ENCODE measurements around the gene CAPN13. TPM values are rescaled to one million over a fixed set of nuclear protein-coding genes. Genes with fewer than 3 reads are reported as not detected.

The CAPN13 gene
- total and polyA plus RNA-seq, 3 donors from 2014 or later, result 0.57 to 2.7 (median 2.2) TPM

DNA sequence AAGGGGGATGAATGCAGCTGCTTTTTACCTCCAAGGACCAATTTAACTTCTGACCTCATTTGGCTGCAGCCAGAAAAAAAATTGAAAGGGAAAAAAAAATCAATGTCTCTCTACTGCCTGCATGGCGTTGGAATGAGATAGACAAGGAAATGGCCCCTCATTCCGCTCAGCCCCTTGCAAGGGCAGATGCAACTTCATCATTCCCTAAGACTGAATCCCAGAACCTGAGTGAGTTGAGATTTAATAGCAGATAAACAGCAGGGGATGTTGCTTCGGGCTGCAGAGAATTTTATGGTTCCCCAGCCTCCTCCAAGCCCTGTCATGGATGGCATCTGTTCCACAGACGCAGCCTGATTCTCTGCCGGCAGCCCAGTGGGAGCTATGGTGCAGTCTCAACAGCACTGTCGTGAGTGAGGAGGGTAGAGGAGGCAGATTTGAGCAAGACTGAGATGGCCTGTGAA lies 49.0 kb downstream of the CAPN13 start:
- no peak for DNase-seq

DNA sequence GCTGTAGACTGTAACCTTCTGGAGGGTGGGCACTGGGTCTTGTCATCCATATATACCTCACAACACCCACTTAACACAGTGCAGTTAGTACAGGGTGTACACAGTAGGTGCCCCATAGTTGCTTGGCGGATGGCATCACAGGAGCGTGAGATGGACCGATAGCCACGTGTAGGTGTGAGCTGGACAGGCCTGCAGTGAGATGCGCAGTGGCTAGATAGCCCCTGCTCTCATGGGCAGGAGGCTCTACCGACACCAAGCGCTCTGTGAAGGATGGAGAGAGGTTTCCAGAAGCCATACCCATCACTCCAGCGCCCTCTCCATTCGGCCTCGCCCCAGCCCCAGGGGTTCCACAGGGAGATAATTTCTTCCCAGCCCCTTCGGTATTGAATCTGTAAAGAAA lies 49.5 kb downstream of the CAPN13 start:
- Histone ChIP-seq H3K9me3 (no peaks in the 10 kb centered on the region), H3K4me1 (no peaks in the 10 kb centered on the region), H3K36me3 (ENCODE audit: low read depth, missing control alignments) (no peaks in the 10 kb centered on the region), H3K4me3 (no peak overlapping the region), H3K27me3 (no peaks in the 10 kb centered on the region), H3K27ac (no peak overlapping the region)
- TF ChIP-seq POLR2A (IDR thresholded peaks at IDR 0.05), result no peak
- TF ChIP-seq, protein P1, sequence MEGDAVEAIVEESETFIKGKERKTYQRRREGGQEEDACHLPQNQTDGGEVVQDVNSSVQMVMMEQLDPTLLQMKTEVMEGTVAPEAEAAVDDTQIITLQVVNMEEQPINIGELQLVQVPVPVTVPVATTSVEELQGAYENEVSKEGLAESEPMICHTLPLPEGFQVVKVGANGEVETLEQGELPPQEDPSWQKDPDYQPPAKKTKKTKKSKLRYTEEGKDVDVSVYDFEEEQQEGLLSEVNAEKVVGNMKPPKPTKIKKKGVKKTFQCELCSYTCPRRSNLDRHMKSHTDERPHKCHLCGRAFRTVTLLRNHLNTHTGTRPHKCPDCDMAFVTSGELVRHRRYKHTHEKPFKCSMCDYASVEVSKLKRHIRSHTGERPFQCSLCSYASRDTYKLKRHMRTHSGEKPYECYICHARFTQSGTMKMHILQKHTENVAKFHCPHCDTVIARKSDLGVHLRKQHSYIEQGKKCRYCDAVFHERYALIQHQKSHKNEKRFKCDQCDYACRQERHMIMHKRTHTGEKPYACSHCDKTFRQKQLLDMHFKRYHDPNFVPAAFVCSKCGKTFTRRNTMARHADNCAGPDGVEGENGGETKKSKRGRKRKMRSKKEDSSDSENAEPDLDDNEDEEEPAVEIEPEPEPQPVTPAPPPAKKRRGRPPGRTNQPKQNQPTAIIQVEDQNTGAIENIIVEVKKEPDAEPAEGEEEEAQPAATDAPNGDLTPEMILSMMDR (IDR thresholded peaks at IDR 0.05), result no peak
- DNase-seq, result no peak
- intact Hi-C loops (cut with DNase I; ENCODE audit: low total_unique reads), result no loop called here
- 73 to 86% methylated on average over 10 to 11 of the region's 11 CpGs for WGBS, 2 donors

More for the DNA sequence above, 49.0 kb downstream of the CAPN13 start:
- no peak overlapping the region for H3K4me3 ChIP-seq
- no peaks in the 10 kb centered on the region for H3K36me3 ChIP-seq (ENCODE audit: low read depth, missing control alignments)
- TF ChIP-seq POLR2A (IDR thresholded peaks at IDR 0.05), result no peak
- TF ChIP-seq, protein P1 (IDR thresholded peaks at IDR 0.05), result no peak
- H3K27me3 ChIP-seq, result no peaks in the 10 kb centered on the region
- H3K9me3 ChIP-seq, result no peaks in the 10 kb centered on the region
- H3K4me1 ChIP-seq, result no peaks in the 10 kb centered on the region
- H3K27ac ChIP-seq, result no peak overlapping the region
- intact Hi-C loops (cut with DNase I; ENCODE audit: low total_unique reads), result no loop called here
- WGBS, 2 donors, result 45 to 59% methylated on average over 6 of the region's 6 CpGs

DNA sequence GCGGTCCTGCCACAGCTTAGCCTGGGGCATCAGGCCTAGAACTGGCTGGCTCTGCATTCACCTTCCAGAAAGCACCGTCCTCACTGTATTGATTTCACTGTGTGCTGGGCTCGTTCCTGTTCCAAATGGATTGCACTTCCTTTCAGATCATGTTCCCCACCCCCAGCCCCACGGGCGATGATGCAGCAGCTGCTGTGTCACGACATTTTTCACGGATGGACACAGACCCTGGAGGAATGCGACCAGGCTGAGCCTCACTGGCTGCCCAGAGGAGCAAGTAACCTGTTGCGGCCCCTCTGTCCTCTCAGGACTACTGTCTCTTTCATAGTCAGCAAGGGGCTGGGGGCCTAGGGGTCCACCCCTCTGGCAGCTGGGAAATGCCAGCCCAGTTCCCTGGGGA lies 50.3 kb downstream of the CAPN13 start:
- H3K4me3 ChIP-seq, result no peak overlapping the region
- no peak overlapping the region for H3K27ac ChIP-seq
- no peak for TF ChIP-seq POLR2A (IDR thresholded peaks at IDR 0.05)
- TF ChIP-seq, protein P1 (IDR thresholded peaks at IDR 0.05), result no peak
- no peaks in the 10 kb centered on the region for H3K36me3 ChIP-seq (ENCODE audit: low read depth, missing control alignments)
- 77 to 78% methylated on average over 9 of the region's 9 CpGs for WGBS, 2 donors
- H3K9me3 ChIP-seq, result no peaks in the 10 kb centered on the region
- no peak for DNase-seq
- no peaks in the 10 kb centered on the region for H3K4me1 ChIP-seq
- no peaks in the 10 kb centered on the region for H3K27me3 ChIP-seq
- intact Hi-C loops (cut with DNase I; ENCODE audit: low total_unique reads), result no loop called here

DNA sequence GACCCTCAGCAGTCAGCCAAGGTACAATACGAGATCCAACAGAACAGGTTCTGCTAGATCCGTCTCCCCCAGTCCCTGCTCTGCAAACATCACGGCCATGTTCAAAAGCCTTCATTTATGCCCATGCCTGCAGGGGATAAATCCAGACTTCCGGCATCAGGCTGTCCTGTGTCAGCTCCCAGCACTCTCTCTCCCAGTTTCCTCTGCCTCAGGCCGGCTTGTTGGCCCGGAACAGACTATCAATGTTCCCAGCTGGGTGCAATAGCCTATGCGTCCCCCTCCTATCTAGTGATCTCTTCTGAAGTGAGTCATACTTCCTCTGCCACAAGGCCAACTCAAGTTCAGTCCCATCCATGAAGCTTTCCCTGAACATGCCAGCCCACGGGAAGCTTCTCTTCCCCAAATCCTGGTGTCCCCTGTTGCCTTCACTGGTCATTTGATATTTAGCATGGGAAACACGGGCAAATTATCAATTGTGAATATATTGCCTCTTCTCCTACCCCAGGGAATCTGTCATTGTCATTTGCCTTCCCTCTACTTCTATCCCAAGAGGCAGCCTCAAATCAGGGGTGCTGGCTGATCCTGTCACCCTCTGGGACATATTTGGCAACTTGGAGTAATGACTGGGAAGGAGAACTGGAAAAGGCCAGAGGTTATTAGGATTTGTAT lies 51.1 kb downstream of the CAPN13 start:
- Histone ChIP-seq H3K9me3 (no peaks in the 10 kb centered on the region), H3K4me1 (no peaks in the 10 kb centered on the region), H3K27me3 (no peaks in the 10 kb centered on the region), H3K4me3 (no peak overlapping the region), H3K36me3 (ENCODE audit: low read depth, missing control alignments) (no peaks in the 10 kb centered on the region), H3K27ac (no peak overlapping the region)
- WGBS, 2 donors, result 74 to 75% methylated on average over 9 of the region's 9 CpGs
- no peak for DNase-seq
- intact Hi-C loops (cut with DNase I; ENCODE audit: low total_unique reads), result no loop called here
- TF ChIP-seq POLR2A (IDR thresholded peaks at IDR 0.05), result no peak
- TF ChIP-seq, protein P1 (IDR thresholded peaks at IDR 0.05), result no peak

DNA sequence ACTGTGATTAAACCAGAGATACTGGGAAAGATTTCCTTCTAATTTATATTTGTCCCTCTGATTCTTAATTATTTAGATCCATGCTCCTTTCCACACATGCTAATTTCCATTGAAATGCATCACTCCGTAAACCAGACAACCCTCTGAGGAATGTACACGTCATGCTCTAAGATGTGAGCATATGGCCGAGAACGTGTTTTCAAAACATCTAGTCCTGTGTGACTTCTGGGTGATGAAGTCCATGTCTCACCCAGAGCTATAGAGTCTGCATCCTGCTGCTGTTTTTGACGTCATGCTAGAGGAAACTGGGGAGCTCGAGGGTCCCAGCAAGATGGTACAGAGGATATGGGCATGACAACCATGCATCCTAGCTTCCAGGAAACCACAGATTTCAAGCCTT lies 53.6 kb downstream of the CAPN13 start:
- Histone ChIP-seq H3K4me3 (no peak overlapping the region), H3K27me3 (no peaks in the 10 kb centered on the region), H3K27ac (no peak overlapping the region), H3K4me1 (no peaks in the 10 kb centered on the region), H3K36me3 (ENCODE audit: low read depth, missing control alignments) (no peaks in the 10 kb centered on the region), H3K9me3 (no peaks in the 10 kb centered on the region)
- TF ChIP-seq, protein P1 (IDR thresholded peaks at IDR 0.05), result no peak
- no peak for TF ChIP-seq POLR2A (IDR thresholded peaks at IDR 0.05)
- 80 to 84% methylated on average over 6 of the region's 6 CpGs for WGBS, 2 donors
- intact Hi-C loops (cut with DNase I; ENCODE audit: low total_unique reads), result no loop called here
- no peak for DNase-seq

All from testis (tissue), 3 donors.